Right ventricle myocardium inferior (tissue), 1 donor: ENCODE measurements around the gene LOXHD1. TPM values are rescaled to one million over a fixed set of nuclear protein-coding genes. Genes with fewer than 3 reads are reported as not detected.

Experiments
- ATAC-seq: fragments of 200-7000 bp; cut with Tn5 transposase; one replicate; pipeline ENCODE4 v1.9.1; 2020; ENCODE audit warnings: mild to moderate bottlenecking, moderate library complexity
- DNase-seq: peaks from one replicate; pipeline ENCODE4 v3.0.0; 2021; ENCODE audit errors: missing footprints
- intact Hi-C: fragments of 100-400 bp; cut with DNase I; formaldehyde crosslinking; loops from one replicate; pipeline ENCODE4 v1.11.0; 2022
- total RNA-seq: library from RNA; stranded (reverse); fragmentation: NEBNext Ultra II Directional; extraction: Animal tissue kit (Norgen Biotek cat#: 25700); gene quantifications from one replicate; pipeline ENCODE4 v1.2.1, GENCODE V29; 2021
- donor health status: DM: no; HTN: yes; CAD: no; lungs with severe emphysema.

LOXHD1 gene
- total RNA-seq, 1 donor from 2014 or later: 0.35 TPM

GRCh38 chr18:46509530-46509929, 147.5 kb downstream of the LOXHD1 start:
- DNase-seq: no peak
- intact Hi-C loops: no loop called here
- ATAC-seq: no peak

- no peak for DNase-seq
- no peak for ATAC-seq
- intact Hi-C loops: no loop called here
Measured at GRCh38 chr18:46506974-46507586, 149.9 kb downstream of the LOXHD1 start.

- intact Hi-C loops: no loop called here
- ATAC-seq (no peak), DNase-seq (no peak)
Measured at GRCh38 chr18:46502444-46502843, 154.6 kb downstream of the LOXHD1 start.

GRCh38 chr18:46497129-46497528, 159.9 kb downstream of the LOXHD1 start:
- intact Hi-C loops: no loop called here
- no peak for DNase-seq

GRCh38 chr18:46488471-46489213, 168.4 kb downstream of the LOXHD1 start:
- peak; percentile 80 for ATAC-seq
- intact Hi-C loops: no loop called here

More at GRCh38 chr18:46497129-46497528, 159.9 kb downstream of the LOXHD1 start:
- ATAC-seq: no peak

GRCh38 chr18:46485675-46486194, 171.3 kb downstream of the LOXHD1 start:
- DNase-seq (no peak), ATAC-seq (no peak)
- intact Hi-C loops: no loop called here

More at GRCh38 chr18:46488471-46489213, 168.4 kb downstream of the LOXHD1 start:
- no peak for DNase-seq

GRCh38 chr18:46484971-46485370, 172.0 kb downstream of the LOXHD1 start:
- no peak for DNase-seq
- no peak for ATAC-seq
- intact Hi-C loops: loop anchor here (5.0 kb wide), 3 partner anchors 153 to 313 kb away; partner anchors contain the start of gene LOXHD1

GRCh38 chr18:46482831-46483230, 174.2 kb downstream of the LOXHD1 start:
- DNase-seq: no peak
- intact Hi-C loops: loop anchor here (5.0 kb wide), 3 partner anchors 151 to 311 kb away; partner anchors contain the start of gene LOXHD1
- ATAC-seq: no peak

- ATAC-seq (no peak), DNase-seq (no peak)
- intact Hi-C loops: loop anchor here (2.0 to 5.0 kb wide), 4 partner anchors 150 to 310 kb away; partner anchors contain the start of gene LOXHD1
Measured at GRCh38 chr18:46481847-46482245, 175.2 kb downstream of the LOXHD1 start.

- intact Hi-C loops: loop anchor here (2.0 to 5.0 kb wide), 4 partner anchors 149 to 309 kb away; partner anchors contain the start of gene LOXHD1
- DNase-seq (no peak), ATAC-seq (no peak)
Measured at GRCh38 chr18:46481048-46481846, 175.8 kb downstream of the LOXHD1 start.

- intact Hi-C loops: loop anchor here (2.0 to 5.0 kb wide), 4 partner anchors 148 to 308 kb away; partner anchors contain the start of gene LOXHD1
- DNase-seq (no peak), ATAC-seq (no peak)
Measured at GRCh38 chr18:46480226-46480625, 176.8 kb downstream of the LOXHD1 start.

- intact Hi-C loops: no loop called here
- no peak for ATAC-seq
- DNase-seq: no peak
Measured at GRCh38 chr18:46478796-46479195, 178.2 kb downstream of the LOXHD1 start.

GRCh38 chr18:46477425-46478011, 179.5 kb downstream of the LOXHD1 start:
- ATAC-seq: no peak
- intact Hi-C loops: no loop called here

GRCh38 chr18:46475390-46475752, 181.6 kb downstream of the LOXHD1 start:
- DNase-seq (no peak), ATAC-seq (no peak)
- intact Hi-C loops: no loop called here

More at GRCh38 chr18:46477425-46478011, 179.5 kb downstream of the LOXHD1 start:
- no peak for DNase-seq

- intact Hi-C loops: no loop called here
- DNase-seq (no peak), ATAC-seq (peak; percentile 8)
Measured at GRCh38 chr18:46474487-46475389, 182.3 kb downstream of the LOXHD1 start.

- DNase-seq (no peak), ATAC-seq (no peak)
- intact Hi-C loops: no loop called here
Measured at GRCh38 chr18:46471809-46472498, 185.1 kb downstream of the LOXHD1 start.

GRCh38 chr18:46470714-46471113, 186.3 kb downstream of the LOXHD1 start:
- ATAC-seq (no peak), DNase-seq (no peak)
- intact Hi-C loops: no loop called here
